Measurements from ENCODE around the gene CALHM6.

DNA sequence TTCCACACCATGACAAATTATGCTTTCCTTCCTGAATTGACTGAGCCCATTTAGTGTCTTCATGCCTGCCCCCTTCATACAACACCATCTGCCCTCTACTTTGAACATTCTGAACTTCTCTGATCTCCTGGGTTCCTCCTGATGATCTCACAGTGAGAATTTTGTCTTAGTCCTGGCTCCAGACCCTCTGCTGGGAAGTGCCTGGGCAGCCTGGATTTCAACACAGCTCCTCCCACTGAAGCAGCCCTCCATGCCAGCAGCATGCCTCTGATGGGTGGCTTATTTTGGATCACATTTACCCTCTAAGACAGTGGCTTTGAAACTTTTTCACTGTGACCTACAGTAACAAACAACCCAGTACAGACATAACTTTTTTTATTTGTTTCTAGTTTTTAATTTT is 48.9 kb upstream of the CALHM6 start:
- TF ChIP-seq, protein P1, sequence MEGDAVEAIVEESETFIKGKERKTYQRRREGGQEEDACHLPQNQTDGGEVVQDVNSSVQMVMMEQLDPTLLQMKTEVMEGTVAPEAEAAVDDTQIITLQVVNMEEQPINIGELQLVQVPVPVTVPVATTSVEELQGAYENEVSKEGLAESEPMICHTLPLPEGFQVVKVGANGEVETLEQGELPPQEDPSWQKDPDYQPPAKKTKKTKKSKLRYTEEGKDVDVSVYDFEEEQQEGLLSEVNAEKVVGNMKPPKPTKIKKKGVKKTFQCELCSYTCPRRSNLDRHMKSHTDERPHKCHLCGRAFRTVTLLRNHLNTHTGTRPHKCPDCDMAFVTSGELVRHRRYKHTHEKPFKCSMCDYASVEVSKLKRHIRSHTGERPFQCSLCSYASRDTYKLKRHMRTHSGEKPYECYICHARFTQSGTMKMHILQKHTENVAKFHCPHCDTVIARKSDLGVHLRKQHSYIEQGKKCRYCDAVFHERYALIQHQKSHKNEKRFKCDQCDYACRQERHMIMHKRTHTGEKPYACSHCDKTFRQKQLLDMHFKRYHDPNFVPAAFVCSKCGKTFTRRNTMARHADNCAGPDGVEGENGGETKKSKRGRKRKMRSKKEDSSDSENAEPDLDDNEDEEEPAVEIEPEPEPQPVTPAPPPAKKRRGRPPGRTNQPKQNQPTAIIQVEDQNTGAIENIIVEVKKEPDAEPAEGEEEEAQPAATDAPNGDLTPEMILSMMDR (IDR thresholded peaks at IDR 0.05) = no peak
- TF ChIP-seq EZH2 (IDR thresholded peaks at IDR 0.05; ENCODE audit: borderline replicate concordance, insufficient read depth, low read depth, low read length, poor library complexity, severe bottlenecking) = no peak
